ENCODE measurements around the gene TMEM135.

TMEM135 gene

DNA sequence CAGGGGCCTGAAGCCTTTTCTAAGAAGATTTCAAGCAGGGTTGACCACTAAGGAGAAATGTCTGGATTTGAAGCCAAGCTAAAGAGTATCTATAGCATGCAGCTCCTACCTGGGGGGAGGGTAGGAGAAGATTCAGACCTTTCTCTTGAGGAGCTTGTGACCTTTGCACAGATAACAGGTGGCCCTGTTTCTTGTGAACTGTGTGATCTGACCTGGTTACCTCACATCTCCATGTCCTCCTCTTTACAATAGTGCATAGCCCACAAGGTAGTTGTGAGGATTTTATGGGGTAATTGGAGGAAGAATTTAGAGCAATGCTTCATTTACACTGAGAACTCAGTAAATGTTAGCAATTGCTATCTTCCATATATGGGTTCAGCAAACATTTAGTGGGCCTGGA, 310.1 kb downstream of the TMEM135 start:
- H3K27me3 ChIP-seq (ENCODE audit: insufficient read depth, low read length) = no peaks in the 10 kb centered on the region
- H4K20me1 ChIP-seq (ENCODE audit: insufficient read depth, low read length) = no peaks in the 10 kb centered on the region
- H3K9me3 ChIP-seq (ENCODE audit: low read length) = no peaks in the 10 kb centered on the region
- H3K4me2 ChIP-seq (ENCODE audit: low read length) = no peak overlapping the region
- no peak overlapping the region for H3K27ac ChIP-seq (ENCODE audit: low read depth, low read length, poor library complexity, severe bottlenecking)
- no peak overlapping the region for H3K4me3 ChIP-seq (ENCODE audit: low read depth, low read length, poor library complexity, severe bottlenecking)
- no peaks in the 10 kb centered on the region for H3F3A ChIP-seq (ENCODE audit: insufficient read depth, low read length)
- TF ChIP-seq, protein P1, sequence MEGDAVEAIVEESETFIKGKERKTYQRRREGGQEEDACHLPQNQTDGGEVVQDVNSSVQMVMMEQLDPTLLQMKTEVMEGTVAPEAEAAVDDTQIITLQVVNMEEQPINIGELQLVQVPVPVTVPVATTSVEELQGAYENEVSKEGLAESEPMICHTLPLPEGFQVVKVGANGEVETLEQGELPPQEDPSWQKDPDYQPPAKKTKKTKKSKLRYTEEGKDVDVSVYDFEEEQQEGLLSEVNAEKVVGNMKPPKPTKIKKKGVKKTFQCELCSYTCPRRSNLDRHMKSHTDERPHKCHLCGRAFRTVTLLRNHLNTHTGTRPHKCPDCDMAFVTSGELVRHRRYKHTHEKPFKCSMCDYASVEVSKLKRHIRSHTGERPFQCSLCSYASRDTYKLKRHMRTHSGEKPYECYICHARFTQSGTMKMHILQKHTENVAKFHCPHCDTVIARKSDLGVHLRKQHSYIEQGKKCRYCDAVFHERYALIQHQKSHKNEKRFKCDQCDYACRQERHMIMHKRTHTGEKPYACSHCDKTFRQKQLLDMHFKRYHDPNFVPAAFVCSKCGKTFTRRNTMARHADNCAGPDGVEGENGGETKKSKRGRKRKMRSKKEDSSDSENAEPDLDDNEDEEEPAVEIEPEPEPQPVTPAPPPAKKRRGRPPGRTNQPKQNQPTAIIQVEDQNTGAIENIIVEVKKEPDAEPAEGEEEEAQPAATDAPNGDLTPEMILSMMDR (IDR thresholded peaks at IDR 0.05; ENCODE audit: low read length) = no peak
- no peak for TF ChIP-seq EZH2 (IDR thresholded peaks at IDR 0.05; ENCODE audit: borderline replicate concordance, low read length)
- H3K9me2 ChIP-seq (ENCODE audit: low read depth, low read length) = no peaks in the 10 kb centered on the region
- H3K4me1 ChIP-seq (ENCODE audit: insufficient read depth, low read length, severe bottlenecking) = no peaks in the 10 kb centered on the region
- H3K9ac ChIP-seq (ENCODE audit: low read length) = no peak overlapping the region
- H2AFZ ChIP-seq (ENCODE audit: low read length) = no peak overlapping the region
- H3K36me3 ChIP-seq (ENCODE audit: insufficient read depth, low read length) = no peaks in the 10 kb centered on the region
- no peaks in the 10 kb centered on the region for H3K79me2 ChIP-seq (ENCODE audit: insufficient read depth, low read length)

DNA sequence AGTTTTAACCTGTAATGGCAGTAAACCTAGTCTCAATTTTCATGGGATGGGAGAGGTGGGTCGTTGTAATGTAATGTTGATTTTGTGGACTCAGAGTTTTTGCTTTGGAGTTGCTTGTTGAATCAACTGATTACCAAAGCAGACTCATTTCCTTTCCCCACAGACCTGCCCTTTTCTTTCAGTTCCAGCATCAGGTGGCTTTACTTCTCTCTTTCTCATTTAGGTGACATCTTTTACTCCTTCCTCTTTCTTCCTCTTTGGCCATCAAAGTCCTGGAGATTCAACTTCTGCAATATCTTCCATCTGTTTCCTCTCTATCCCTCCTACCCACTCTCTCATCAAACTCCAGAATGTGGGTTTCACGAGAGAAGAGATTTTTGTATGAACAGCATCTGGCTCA, 313.9 kb downstream of the TMEM135 start:
- Histone ChIP-seq H3K9me3 (ENCODE audit: low read length) (no peaks in the 10 kb centered on the region), H3K4me2 (ENCODE audit: low read length) (no peak overlapping the region), H3F3A (ENCODE audit: insufficient read depth, low read length) (no peaks in the 10 kb centered on the region), H3K9me2 (ENCODE audit: low read depth, low read length) (no peaks in the 10 kb centered on the region), H3K36me3 (ENCODE audit: insufficient read depth, low read length) (no peaks in the 10 kb centered on the region), H3K27ac (ENCODE audit: low read depth, low read length, poor library complexity, severe bottlenecking) (no peak overlapping the region), H3K27me3 (ENCODE audit: insufficient read depth, low read length) (no peaks in the 10 kb centered on the region), H3K79me2 (ENCODE audit: insufficient read depth, low read length) (no peaks in the 10 kb centered on the region), H3K4me3 (ENCODE audit: low read depth, low read length, poor library complexity, severe bottlenecking) (no peak overlapping the region), H3K9ac (ENCODE audit: low read length) (no peak overlapping the region), H4K20me1 (ENCODE audit: insufficient read depth, low read length) (no peaks in the 10 kb centered on the region), H3K4me1 (ENCODE audit: insufficient read depth, low read length, severe bottlenecking) (no peaks in the 10 kb centered on the region), H2AFZ (ENCODE audit: low read length) (no peak overlapping the region)
- no peak for TF ChIP-seq EZH2 (IDR thresholded peaks at IDR 0.05; ENCODE audit: borderline replicate concordance, low read length)
- TF ChIP-seq, protein P1 (IDR thresholded peaks at IDR 0.05; ENCODE audit: low read length) = no peak

DNA sequence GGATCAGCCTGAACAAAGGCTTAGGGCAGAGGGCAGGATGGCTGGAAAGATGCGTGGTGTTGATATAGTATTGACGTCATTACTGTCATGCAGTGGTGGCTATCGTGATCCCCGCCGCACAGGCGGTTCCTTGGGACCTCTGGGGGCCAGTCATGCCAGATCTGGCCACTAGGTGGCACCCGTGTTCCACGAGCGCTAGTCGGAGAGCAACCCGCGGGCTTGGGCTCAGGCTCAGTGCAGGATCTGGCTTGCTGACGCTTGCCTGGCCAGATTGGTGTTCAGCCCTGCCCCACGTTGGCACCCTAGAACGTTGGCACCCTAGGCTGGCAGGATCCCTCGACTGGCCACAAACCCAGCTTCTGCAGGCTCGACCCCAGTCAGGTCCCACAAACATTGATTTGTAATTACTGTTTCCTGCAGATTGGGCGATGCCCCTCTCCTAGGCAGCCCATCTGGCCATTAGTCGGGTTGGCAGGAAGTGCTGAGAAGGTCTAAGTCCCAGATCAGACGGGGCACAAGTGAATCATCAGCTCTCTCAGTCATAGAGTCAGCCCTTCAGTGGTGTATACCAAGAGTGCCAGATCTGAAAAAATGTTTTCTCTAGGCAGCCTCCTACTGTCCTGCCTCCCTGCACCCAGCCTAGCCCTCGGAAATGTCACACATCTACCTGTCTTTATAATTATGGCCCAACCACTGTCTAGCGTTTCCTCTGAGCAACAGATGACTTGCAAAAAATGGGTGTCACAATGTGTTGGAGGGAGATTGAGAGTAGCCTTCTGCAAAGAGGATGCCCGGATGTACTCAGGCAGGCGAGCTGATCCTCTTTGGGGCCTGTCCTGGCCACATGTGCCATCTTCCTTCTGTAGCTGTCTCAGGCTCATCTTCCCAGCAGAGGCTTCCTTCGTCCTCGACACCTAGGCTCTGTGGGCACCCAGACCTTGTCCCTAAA, 315.3 kb downstream of the TMEM135 start:
- Histone ChIP-seq H2AFZ (ENCODE audit: low read length) (no peak overlapping the region), H3K4me2 (ENCODE audit: low read length) (no peak overlapping the region), H3K27ac (ENCODE audit: low read depth, low read length, poor library complexity, severe bottlenecking) (no peak overlapping the region), H3K27me3 (ENCODE audit: insufficient read depth, low read length) (no peaks in the 10 kb centered on the region), H3F3A (ENCODE audit: insufficient read depth, low read length) (no peaks in the 10 kb centered on the region), H3K36me3 (ENCODE audit: insufficient read depth, low read length) (no peaks in the 10 kb centered on the region), H3K4me3 (ENCODE audit: low read depth, low read length, poor library complexity, severe bottlenecking) (no peak overlapping the region), H3K9me2 (ENCODE audit: low read depth, low read length) (no peaks in the 10 kb centered on the region), H4K20me1 (ENCODE audit: insufficient read depth, low read length) (no peaks in the 10 kb centered on the region), H3K9me3 (ENCODE audit: low read length) (no peaks in the 10 kb centered on the region), H3K79me2 (ENCODE audit: insufficient read depth, low read length) (no peaks in the 10 kb centered on the region), H3K4me1 (ENCODE audit: insufficient read depth, low read length, severe bottlenecking) (no peaks in the 10 kb centered on the region), H3K9ac (ENCODE audit: low read length) (no peak overlapping the region)
- TF ChIP-seq, protein P1 (IDR thresholded peaks at IDR 0.05; ENCODE audit: low read length) = peak; percentile 94
- no peak for TF ChIP-seq EZH2 (IDR thresholded peaks at IDR 0.05; ENCODE audit: borderline replicate concordance, low read length)
